NCI-H128 (cell line): ENCODE measurements around the gene ELOB.

ENCODE experiments used
- DNase-seq: peaks from one replicate; lab custom pipeline; 2025; ENCODE audit not compliant: unreplicated experiment; lab: John Stamatoyannopoulos, UW

The ELOB gene

DNA sequence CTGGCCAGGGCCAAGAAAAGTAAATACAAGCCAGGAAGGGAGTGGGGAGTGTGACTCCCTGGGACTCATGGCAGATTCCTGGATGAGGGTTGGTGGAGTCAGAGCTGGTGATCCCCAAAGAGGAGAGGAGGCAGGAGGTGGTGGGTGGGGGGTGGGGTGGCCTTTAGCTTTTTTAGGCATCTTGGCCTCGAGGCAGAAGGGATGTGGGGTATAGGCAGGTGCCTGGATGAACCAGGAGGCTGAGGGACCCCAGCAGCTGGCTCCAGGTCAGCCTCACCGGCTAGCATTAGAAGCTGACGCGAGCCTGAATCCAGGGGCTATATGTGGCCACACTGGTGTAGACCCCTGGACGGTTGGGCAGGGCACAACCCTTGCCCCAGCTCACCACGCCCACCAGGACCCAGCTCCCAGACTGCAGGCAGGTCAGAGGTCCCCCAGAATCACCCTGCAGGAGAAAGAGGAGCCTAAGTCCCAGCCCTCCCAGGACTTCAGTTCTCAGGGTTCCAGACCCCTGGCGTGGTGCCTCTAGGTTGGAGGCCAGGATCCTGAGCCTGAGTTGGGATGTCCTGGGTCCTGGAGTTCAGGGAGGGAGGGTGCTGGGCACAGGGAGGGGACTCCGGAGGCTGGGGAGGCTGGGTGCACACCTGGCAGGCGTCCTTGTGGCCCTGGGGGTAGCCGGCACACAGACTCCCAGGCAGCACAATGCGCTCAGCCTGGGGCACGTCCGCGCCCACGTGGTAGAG, 7.4 kb upstream of the ELOB start:
- no peak for DNase-seq

- no peak for DNase-seq
These were observed 6.7 kb upstream of the ELOB start for GRCh38 chr16:2783581-2784357.

GRCh38 chr16:2782583-2783351, 5.7 kb upstream of the ELOB start:
- DNase-seq, result no peak

DNA sequence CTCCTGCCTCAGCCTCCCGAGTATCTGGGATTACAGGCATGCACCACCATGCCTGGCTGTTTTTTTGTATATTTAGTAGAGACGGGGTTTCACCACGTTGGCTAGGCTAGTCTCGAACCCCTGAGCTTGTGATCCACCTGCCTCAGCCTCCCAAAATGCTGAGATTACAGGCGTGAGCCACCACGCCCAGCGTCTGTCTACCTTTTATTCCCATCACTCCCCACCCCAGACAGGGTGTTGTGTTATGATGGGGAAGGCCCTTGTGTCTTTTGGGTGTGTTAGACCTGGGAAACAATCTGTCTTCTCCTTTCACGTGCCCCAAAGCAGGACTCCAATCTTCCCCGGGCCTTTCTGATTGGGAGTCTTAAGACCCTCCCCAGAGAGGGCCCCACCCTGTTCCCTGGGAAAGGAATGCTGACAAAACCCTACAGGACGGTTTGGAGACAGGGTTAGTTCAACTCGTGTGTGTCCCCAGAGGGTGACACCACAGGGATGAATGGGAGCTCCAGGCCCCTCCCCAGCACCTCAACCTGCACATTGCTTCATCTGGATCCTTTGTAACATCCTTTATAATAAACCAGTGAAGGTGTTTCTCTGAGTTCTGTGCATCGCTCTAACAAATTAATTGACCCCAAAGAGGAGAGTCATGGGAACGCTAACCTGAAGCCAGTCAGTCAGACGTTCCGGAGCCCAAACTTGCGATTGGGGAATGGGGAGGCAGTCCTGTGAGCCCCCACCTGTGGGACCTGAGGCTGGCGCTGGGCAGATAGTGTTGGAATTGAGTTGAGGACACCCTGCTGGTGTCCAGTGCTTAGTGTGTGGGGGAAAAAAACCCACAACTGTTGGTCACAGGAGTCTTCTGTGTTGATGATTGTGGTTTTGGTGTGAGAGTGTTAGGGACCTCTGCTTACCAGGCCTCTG, 3.2 kb upstream of the ELOB start:
- DNase-seq, result no peak

GRCh38 chr16:2779151-2779920, 2.3 kb upstream of the ELOB start:
- DNase-seq, result no peak

DNA sequence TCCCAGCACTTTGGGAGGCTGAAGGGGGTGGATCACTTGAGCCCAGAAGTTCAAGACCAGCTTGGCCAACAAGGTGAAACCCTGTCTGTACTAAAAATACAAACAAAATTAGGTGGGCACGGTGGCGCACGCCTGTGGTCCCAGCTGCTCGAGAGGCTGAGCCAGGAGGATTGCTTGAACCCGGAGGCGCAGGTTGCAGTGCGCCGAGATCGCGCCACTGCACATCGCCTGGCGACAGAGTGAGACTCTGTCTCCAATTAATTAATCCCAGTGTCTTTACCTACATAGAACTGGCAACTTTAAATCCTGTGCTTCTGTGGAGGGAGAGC, 1.5 kb upstream of the ELOB start:
- DNase-seq, result no peak

DNA sequence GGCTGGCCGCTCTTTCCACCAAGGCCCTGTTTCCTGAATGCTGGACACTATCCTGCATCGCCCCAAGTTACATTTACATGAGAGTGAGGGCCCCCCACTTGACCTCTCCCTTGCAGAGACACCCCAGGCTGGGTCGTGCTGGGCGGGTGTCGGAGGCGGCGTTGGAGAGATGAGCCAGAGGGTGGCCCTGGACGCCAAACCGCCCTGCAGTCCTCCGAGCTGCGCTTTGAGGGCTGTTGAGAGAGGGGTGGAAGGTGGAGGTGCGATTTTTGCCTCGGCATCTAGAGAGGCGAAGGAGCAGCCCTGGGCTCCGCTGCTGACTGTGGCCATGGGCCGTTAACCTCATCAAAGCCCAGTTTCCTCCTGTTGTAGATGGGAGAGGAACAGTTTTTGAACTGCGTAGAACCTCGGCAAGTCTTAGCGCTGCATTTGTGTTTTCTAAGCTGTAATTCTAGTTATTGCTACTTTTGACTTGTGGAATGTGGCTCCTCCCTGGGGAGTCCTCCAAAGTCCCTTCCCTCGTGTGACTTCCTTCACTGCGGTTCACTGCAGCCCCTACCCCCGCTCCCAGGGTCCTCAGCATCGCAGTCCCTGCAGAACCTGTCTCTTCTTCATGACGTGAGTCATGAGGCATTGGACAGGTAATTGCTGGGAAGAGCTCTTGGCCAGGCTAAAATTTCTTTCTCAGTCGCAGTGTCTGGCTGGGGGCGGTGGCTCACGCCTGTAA, 986 bp upstream of the ELOB start:
- no peak for DNase-seq

DNA sequence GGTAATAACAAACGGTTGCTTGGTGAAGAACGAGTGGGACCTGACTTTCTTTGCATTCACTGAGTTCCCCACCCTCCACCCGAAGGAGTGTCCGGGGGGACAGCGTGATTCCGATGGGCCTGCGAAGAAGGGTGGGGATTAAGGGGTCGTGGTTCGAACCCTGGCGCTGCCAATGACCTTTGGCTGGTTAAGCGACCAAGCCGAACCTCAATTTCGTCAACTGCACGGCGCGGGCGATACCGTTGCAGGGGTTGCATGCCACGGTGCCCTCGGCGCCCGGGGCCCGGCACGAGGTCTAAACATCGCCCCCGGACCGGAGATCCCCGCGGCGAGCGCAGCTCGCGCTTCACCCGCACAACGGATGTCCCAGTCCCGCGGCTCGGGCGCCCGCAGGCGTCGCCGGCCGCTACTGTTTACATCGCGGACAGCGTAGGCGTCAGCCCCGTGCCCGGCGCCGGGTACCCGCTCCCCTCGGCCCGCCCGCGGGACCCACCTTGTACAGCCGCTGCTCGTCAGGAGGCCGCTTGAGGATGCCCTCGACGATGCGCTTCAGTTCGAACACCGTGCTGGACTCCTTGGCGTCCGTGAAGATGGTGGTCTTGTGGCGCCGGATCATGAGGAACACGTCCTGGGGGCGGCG, 460 bp downstream of the ELOB start:
- no peak for DNase-seq

GRCh38 chr16:2775765-2776499, 1.1 kb downstream of the ELOB start:
- DNase-seq, result no peak

GRCh38 chr16:2775131-2775716, 1.9 kb downstream of the ELOB start:
- no peak for DNase-seq

GRCh38 chr16:2774161-2774891, 2.8 kb downstream of the ELOB start:
- DNase-seq, result no peak

DNA sequence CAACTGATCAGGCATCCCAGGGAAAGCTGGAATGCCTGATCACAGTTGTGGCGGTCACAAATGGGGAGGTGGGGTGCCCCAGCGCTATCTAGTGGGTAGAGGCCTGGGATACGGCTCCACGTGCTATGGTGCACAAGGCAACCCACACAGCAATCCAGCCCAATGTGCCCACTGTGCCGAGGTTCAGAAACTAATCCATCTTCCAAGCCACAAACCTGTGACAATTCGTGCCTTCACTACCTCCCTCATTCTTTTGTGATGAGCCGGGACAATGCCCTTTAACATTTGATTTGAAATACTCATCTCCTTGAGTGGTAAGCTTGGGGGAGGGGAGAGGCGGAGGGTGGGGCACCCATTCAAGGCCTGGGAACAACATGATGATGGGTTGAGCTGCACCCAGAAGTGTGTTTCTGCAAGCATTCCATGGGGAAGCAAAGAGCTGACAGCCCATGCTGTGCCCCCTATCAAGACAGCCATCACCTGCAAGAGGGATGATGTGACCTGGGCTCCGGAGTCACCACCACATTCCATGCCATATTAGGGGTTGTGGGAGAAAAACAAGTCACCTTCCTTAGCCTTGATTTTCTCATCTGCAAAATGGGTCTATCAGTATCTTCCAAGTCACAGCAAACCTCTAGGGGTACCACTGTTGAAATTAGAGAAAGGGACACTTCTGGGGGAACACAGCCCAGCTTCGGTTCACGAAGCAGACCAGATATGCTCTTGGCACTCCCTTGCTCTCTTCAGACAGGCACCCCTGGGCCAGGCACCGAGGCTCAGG, 3.7 kb downstream of the ELOB start:
- no peak for DNase-seq

- DNase-seq, result no peak
These were observed 5.3 kb downstream of the ELOB start for GRCh38 chr16:2771496-2772402.

GRCh38 chr16:2770057-2770951, 6.8 kb downstream of the ELOB start:
- no peak for DNase-seq

GRCh38 chr16:2769675-2770056, 7.4 kb downstream of the ELOB start:
- no peak for DNase-seq
